ENCODE results near the gene ADH1C.
"Not testable (repeated sequence)": the region's sequence is repeated elsewhere in the genome, so short reads cannot be mapped to it uniquely, and the experiment has no call there.

The ADH1C gene

DNA sequence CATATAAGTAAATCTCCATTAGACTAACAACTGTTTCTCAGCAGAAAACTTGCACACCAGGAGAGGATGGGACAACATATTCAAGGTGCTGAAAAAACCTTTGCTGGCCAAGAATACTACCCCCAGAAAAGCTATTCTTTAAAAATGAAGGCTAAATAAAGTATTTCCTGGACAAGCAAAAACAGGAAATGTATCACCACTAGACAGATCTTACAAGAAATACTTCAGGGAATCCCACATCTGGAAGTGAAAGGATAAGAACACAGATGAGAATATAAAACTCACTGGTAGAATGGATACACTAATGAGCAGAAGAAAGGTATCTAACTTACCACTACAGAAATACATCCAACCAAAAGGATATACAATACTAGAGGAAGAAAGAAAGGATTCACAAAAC lies 27.0 kb upstream of the ADH1C start:
- no peak overlapping the region for H3K4me3 Mint-ChIP-seq
- DNase-seq = no peak

GRCh38 chr4:99378876-99379275 lies 26.3 kb upstream of the ADH1C start:
- TF ChIP-seq CTCF (IDR thresholded peaks at IDR 0.05) = no peak
- H3K36me3 Mint-ChIP-seq (ENCODE audit: low read depth) = no peaks in the 10 kb centered on the region
- no peak overlapping the region for H3K4me3 Mint-ChIP-seq
- peak overlapping the region; percentile 22 for H3K27ac Mint-ChIP-seq
- peaks cover 6% of the 10 kb centered on the region for H3K27me3 Mint-ChIP-seq (ENCODE audit: low read depth, poor library complexity)
- H3K9me3 Mint-ChIP-seq = peaks cover 26% of the 10 kb centered on the region
- no peaks in the 10 kb centered on the region for H3K4me1 Mint-ChIP-seq
- DNase-seq = no peak

More for the DNA sequence above, 27.0 kb upstream of the ADH1C start:
- Mint-ChIP-seq H3K27ac (no peak overlapping the region), H3K4me1 (no peaks in the 10 kb centered on the region), H3K9me3 (peaks cover 21% of the 10 kb centered on the region), H3K36me3 (ENCODE audit: low read depth) (no peaks in the 10 kb centered on the region), H3K27me3 (ENCODE audit: low read depth, poor library complexity) (peaks cover 6% of the 10 kb centered on the region)
- no peak for TF ChIP-seq CTCF (IDR thresholded peaks at IDR 0.05)

DNA sequence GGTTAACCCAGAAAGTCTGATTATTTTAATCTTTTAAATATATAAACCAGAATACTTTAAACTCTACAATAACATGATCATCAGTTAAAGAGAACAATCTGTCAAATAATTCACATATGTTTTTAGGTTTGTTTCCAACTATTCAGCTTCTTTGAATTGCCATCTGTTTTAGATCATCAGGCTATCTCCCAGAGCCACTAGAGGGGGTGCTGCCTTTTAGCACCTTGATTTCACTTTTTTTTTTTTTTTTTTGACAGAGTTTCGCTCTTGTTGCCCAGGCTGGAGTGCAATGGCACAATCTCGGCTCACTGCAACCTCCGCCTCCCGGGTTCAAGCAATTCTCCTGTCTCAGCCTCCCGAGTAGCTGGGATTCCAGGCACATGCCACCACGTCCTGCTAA lies 24.8 kb upstream of the ADH1C start:
- not testable (repeated sequence) for H3K27ac Mint-ChIP-seq; H3K36me3 Mint-ChIP-seq (ENCODE audit: low read depth); H3K27me3 Mint-ChIP-seq (ENCODE audit: low read depth, poor library complexity); DNase-seq; H3K4me3 Mint-ChIP-seq; H3K4me1 Mint-ChIP-seq
- peaks cover 38% of the 10 kb centered on the region for H3K9me3 Mint-ChIP-seq
- TF ChIP-seq CTCF (IDR thresholded peaks at IDR 0.05) = peak; percentile 23

GRCh38 chr4:99372464-99372863 lies 19.9 kb upstream of the ADH1C start:
- not testable (repeated sequence) for H3K4me1 Mint-ChIP-seq, H3K4me3 Mint-ChIP-seq

DNA sequence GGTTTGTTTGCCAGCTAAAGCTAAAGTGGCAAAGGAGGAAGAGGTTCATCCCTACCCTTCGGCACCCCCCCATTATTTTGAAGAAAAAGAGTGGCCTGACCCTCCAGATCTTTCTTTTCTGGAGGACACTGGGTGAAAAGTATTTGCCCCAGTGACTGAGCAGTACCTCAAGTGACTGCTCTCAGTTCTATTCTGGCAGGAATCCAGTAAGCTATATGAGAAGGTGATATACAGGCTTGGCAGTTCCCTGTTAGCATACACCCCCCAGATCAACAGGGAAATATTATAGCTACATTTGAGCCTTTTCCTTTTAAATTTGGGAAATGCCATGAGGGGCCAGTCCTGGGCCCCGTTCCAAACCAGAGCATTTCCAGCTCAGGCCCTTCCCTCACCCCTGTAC lies 15.3 kb upstream of the ADH1C start:
- H3K4me3 Mint-ChIP-seq; H3K36me3 Mint-ChIP-seq (ENCODE audit: low read depth); H3K27ac Mint-ChIP-seq; H3K27me3 Mint-ChIP-seq (ENCODE audit: low read depth, poor library complexity); H3K4me1 Mint-ChIP-seq; DNase-seq: not testable (repeated sequence)
- peaks cover 29% of the 10 kb centered on the region for H3K9me3 Mint-ChIP-seq

More at GRCh38 chr4:99372464-99372863, 19.9 kb upstream of the ADH1C start:
- H3K27me3 Mint-ChIP-seq (ENCODE audit: low read depth, poor library complexity); H3K36me3 Mint-ChIP-seq (ENCODE audit: low read depth); H3K27ac Mint-ChIP-seq; DNase-seq: not testable (repeated sequence)
- H3K9me3 Mint-ChIP-seq = peaks cover 44% of the 10 kb centered on the region

- peaks cover 19% of the 10 kb centered on the region for H3K9me3 Mint-ChIP-seq
- peaks cover 5% of the 10 kb centered on the region for H3K27me3 Mint-ChIP-seq (ENCODE audit: low read depth, poor library complexity)
- H3K4me3 Mint-ChIP-seq = no peak overlapping the region
- H3K36me3 Mint-ChIP-seq (ENCODE audit: low read depth) = no peaks in the 10 kb centered on the region
- H3K4me1 Mint-ChIP-seq = no peaks in the 10 kb centered on the region
- no peak overlapping the region for H3K27ac Mint-ChIP-seq
- TF ChIP-seq CTCF (IDR thresholded peaks at IDR 0.05) = no peak
- DNase-seq = no peak
Measured at GRCh38 chr4:99366491-99366890, 13.9 kb upstream of the ADH1C start.

- peaks cover 5% of the 10 kb centered on the region for H3K27me3 Mint-ChIP-seq (ENCODE audit: low read depth, poor library complexity)
- no peak for DNase-seq
- no peak for TF ChIP-seq CTCF (IDR thresholded peaks at IDR 0.05)
- no peak overlapping the region for H3K4me3 Mint-ChIP-seq
- H3K27ac Mint-ChIP-seq = no peak overlapping the region
- H3K4me1 Mint-ChIP-seq = no peaks in the 10 kb centered on the region
- peaks cover 39% of the 10 kb centered on the region for H3K9me3 Mint-ChIP-seq
- H3K36me3 Mint-ChIP-seq (ENCODE audit: low read depth) = no peaks in the 10 kb centered on the region
Measured at GRCh38 chr4:99362768-99363167, 10.2 kb upstream of the ADH1C start.

Data from nephron progenitor cell (in vitro differentiated cells).